Measurements from ENCODE around the gene SRSF9.

DNA sequence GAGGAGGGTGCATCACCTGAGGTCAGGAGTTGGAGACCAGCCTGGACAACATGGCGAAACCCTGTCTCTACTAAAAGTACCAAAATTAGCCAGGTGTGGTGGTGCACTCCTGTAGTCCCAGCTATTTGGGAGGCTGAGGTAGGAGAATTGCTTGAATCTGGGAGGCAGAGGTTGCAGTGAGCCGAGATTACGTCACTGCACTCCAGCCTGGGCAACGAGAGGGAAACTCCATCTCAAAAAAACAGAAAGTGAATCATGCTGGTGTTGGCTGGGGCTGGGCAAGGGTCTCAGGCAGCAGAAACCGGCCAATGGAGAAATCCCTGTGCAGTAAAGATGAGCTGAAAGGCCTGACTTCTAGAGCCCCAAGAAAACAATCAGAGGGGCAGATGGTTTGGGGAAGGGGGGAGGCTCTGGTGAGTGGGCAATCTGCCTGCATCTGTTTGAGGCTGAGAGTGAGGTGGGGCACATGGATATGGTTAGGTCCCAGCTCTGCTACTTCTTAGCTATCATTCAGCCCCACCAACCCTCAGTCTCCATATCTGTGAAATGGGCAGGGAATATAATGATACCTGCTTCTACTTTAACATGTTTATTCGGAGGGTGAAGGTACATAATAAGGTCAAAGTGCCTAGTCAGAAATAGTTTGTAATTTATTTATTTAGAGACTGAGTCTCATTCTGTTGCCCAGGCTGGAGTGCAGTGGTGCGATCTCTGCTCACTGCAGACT lies 52.9 kb downstream of the SRSF9 start:
- TF ChIP-seq, protein P1, sequence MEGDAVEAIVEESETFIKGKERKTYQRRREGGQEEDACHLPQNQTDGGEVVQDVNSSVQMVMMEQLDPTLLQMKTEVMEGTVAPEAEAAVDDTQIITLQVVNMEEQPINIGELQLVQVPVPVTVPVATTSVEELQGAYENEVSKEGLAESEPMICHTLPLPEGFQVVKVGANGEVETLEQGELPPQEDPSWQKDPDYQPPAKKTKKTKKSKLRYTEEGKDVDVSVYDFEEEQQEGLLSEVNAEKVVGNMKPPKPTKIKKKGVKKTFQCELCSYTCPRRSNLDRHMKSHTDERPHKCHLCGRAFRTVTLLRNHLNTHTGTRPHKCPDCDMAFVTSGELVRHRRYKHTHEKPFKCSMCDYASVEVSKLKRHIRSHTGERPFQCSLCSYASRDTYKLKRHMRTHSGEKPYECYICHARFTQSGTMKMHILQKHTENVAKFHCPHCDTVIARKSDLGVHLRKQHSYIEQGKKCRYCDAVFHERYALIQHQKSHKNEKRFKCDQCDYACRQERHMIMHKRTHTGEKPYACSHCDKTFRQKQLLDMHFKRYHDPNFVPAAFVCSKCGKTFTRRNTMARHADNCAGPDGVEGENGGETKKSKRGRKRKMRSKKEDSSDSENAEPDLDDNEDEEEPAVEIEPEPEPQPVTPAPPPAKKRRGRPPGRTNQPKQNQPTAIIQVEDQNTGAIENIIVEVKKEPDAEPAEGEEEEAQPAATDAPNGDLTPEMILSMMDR (IDR thresholded peaks at IDR 0.05), result no peak
- TF ChIP-seq POLR2A (IDR thresholded peaks at IDR 0.05), result no peak
